H9 (cell line): ENCODE results near the gene DPYD. TPM values are rescaled to one million over a fixed set of nuclear protein-coding genes. Genes with fewer than 3 reads are reported as not detected.

Experiments used
- DNase-seq: peaks from one replicate; pipeline ENCODE4 v3.0.0-alpha.2; 2017
- H2AFZ ChIP-seq: one replicate; pipeline ENCODE4 v1.6.1; 2013; ENCODE audit warnings: mild to moderate bottlenecking, low read length, control low read depth, moderate library complexity
- H2AK5ac ChIP-seq: 2 replicates; pipeline ENCODE4 v1.6.1; 2013; ENCODE audit warnings: low read length, control low read depth, mixed read lengths; ENCODE audit not compliant: insufficient read length
- H2BK120ac ChIP-seq: one replicate; pipeline ENCODE4 v1.6.1; 2013; ENCODE audit warnings: low read depth, mild to moderate bottlenecking, low read length, control low read depth, inconsistent platforms; ENCODE audit not compliant: poor library complexity, severe bottlenecking
- H2BK12ac ChIP-seq: 2 replicates; pipeline ENCODE4 v1.6.1; 2013; ENCODE audit warnings: low read length, control low read depth, mixed read lengths, low read depth; ENCODE audit not compliant: insufficient read length
- H2BK15ac ChIP-seq: 2 replicates; pipeline ENCODE4 v1.6.1; 2013; ENCODE audit warnings: low read depth, low read length, control low read depth
- H2BK20ac ChIP-seq: one replicate; pipeline ENCODE4 v1.6.1; 2013; ENCODE audit warnings: low read depth, mild to moderate bottlenecking, low read length, control low read depth, inconsistent platforms; ENCODE audit not compliant: poor library complexity, severe bottlenecking
- H2BK5ac ChIP-seq: 2 replicates; pipeline ENCODE4 v1.6.1; 2013; ENCODE audit warnings: low read length, control low read depth, mixed read lengths; ENCODE audit not compliant: insufficient read length
- H3K14ac ChIP-seq: 2 replicates; pipeline ENCODE4 v1.6.1; 2013; ENCODE audit warnings: low read length, control low read depth; ENCODE audit not compliant: insufficient read depth
- H3K18ac ChIP-seq: 2 replicates; pipeline ENCODE4 v1.6.1; 2013; ENCODE audit warnings: low read depth, mild to moderate bottlenecking, mixed read lengths, low read length, control low read depth; ENCODE audit not compliant: insufficient read length
- H3K23ac ChIP-seq: 2 replicates; pipeline ENCODE4 v1.6.1; 2013; ENCODE audit warnings: low read length, control low read depth, mixed read lengths, low read depth; ENCODE audit not compliant: insufficient read length
- H3K23me2 ChIP-seq: 2 replicates; pipeline ENCODE4 v1.6.1; 2013; ENCODE audit warnings: low read depth, mild to moderate bottlenecking, mixed read lengths, low read length, control low read depth; ENCODE audit not compliant: insufficient read length, poor library complexity, severe bottlenecking
- H3K27ac ChIP-seq: 2 replicates; pipeline ENCODE4 v1.5.1; 2013; ENCODE audit warnings: low read length, control low read depth, mixed read lengths, low read depth; ENCODE audit not compliant: insufficient read length
- H3K27me3 ChIP-seq: 2 replicates; pipeline ENCODE4 v1.6.1; 2013; ENCODE audit warnings: low read length, control low read depth, inconsistent platforms; ENCODE audit not compliant: insufficient read depth
- H3K4ac ChIP-seq: 2 replicates; pipeline ENCODE4 v1.6.1; 2013; ENCODE audit warnings: low read depth, mild to moderate bottlenecking, control low read depth, inconsistent platforms, low read length, moderate library complexity
- H3K4me1 ChIP-seq: 2 replicates; pipeline ENCODE4 v1.6.1; 2013; ENCODE audit warnings: low read length, control low read depth, inconsistent platforms; ENCODE audit not compliant: insufficient read depth
- H3K4me2 ChIP-seq: 2 replicates; pipeline ENCODE4 v1.6.1; 2013; ENCODE audit warnings: low read length, control low read depth, mixed read lengths; ENCODE audit not compliant: insufficient read length, insufficient read depth
- H3K56ac ChIP-seq: 2 replicates; pipeline ENCODE4 v1.6.1; 2013; ENCODE audit warnings: low read depth, mild to moderate bottlenecking, mixed read lengths, low read length, control low read depth; ENCODE audit not compliant: insufficient read length
- H3K79me1 ChIP-seq: 2 replicates; pipeline ENCODE4 v1.6.1; 2013; ENCODE audit warnings: low read depth, mild to moderate bottlenecking, moderate library complexity, low read length, control low read depth, inconsistent platforms; ENCODE audit not compliant: insufficient read depth, poor library complexity, severe bottlenecking
- H3K79me2 ChIP-seq: 2 replicates; pipeline ENCODE4 v1.6.1; 2013; ENCODE audit warnings: low read length, control low read depth, inconsistent platforms; ENCODE audit not compliant: insufficient read depth
- H3K9ac ChIP-seq: 2 replicates; pipeline ENCODE4 v1.6.1; 2013; ENCODE audit warnings: low read length, control low read depth, mixed read lengths; ENCODE audit not compliant: insufficient read length; ENCODE audit errors: extremely low read depth
- H3K9me3 ChIP-seq: one replicate; pipeline ENCODE4 v1.6.1; 2013; ENCODE audit warnings: low read depth, low read length, inconsistent platforms; ENCODE audit not compliant: control insufficient read depth
- H3T11ph ChIP-seq: one replicate; pipeline ENCODE4 v1.6.1; 2013; ENCODE audit warnings: mild to moderate bottlenecking, low read length, control low read depth, inconsistent platforms
- H4K20me1 ChIP-seq: one replicate; pipeline ENCODE4 v1.6.1; 2013; ENCODE audit not compliant: control insufficient read depth, insufficient read length, insufficient read depth
- H4K5ac ChIP-seq: 2 replicates; pipeline ENCODE4 v1.6.1; 2013; ENCODE audit warnings: low read depth, mild to moderate bottlenecking, mixed read lengths, low read length, control low read depth; ENCODE audit not compliant: insufficient read length
- H4K8ac ChIP-seq: replicated peaks from 2 replicates; pipeline ENCODE4 v1.6.1; 2013; ENCODE audit warnings: low read length, control low read depth, mixed read lengths, low read depth; ENCODE audit not compliant: insufficient read length
- H4K91ac ChIP-seq: 2 replicates; pipeline ENCODE4 v1.6.1; 2013; ENCODE audit warnings: low read depth, mild to moderate bottlenecking, moderate library complexity, mixed read lengths, low read length, control low read depth; ENCODE audit not compliant: insufficient read length
- H3K27ac Mint-ChIP-seq, 3 experiments: 2 replicates in 2 of 3; 3 replicates in 1 of 3; pipeline ENCODE4 v1.8.0; 2020 to 2021; ENCODE audit warnings: mixed read lengths in 3 of 3, mild to moderate bottlenecking in 1 of 3, moderate library complexity in 1 of 3
- H3K27me3 Mint-ChIP-seq: 2 replicates; pipeline ENCODE4 v1.8.0; 2021; ENCODE audit warnings: low read depth, mild to moderate bottlenecking, moderate library complexity, mixed read lengths
- H3K36me3 Mint-ChIP-seq, 3 experiments: 2 replicates in 2 of 3; 3 replicates in 1 of 3; pipeline ENCODE4 v1.8.0; 2020 to 2021; ENCODE audit warnings: low read depth in 3 of 3, mixed read lengths in 3 of 3; ENCODE audit not compliant: insufficient read depth in 1 of 3
- H3K4me1 Mint-ChIP-seq, 2 experiments: 2 replicates each; pipeline ENCODE4 v1.8.0; 2020; ENCODE audit warnings: mixed read lengths in 2 of 2
- H3K4me3 Mint-ChIP-seq, 2 experiments: 2 replicates in 1 of 2; 3 replicates in 1 of 2; pipeline ENCODE4 v1.8.0; 2020 to 2021; ENCODE audit warnings: mild to moderate bottlenecking in 2 of 2, mixed read lengths in 2 of 2, moderate library complexity in 1 of 2
- H3K9me3 Mint-ChIP-seq, 2 experiments: 2 replicates in 1 of 2; 3 replicates in 1 of 2; pipeline ENCODE4 v1.8.0; 2020; ENCODE audit warnings: mild to moderate bottlenecking in 2 of 2, mixed read lengths in 2 of 2, moderate library complexity in 1 of 2
- CTCF ChIP-seq: fragments of 200-600 bp; sonication (generic); conservative IDR thresholded peaks from 3 replicates; pipeline ENCODE4 v1.8.0; 2021; ENCODE audit warnings: antibody characterized with exemption, mild to moderate bottlenecking
- WGBS: extraction: QIAGEN DNeasy Blood & Tissue Kit; methylation state at CpG from one replicate; pipeline ENCODE4 v1.1.7; 2013; ENCODE audit warnings: missing lambda C conversion rate, low lambda C conversion rate, mixed read lengths; ENCODE audit not compliant: insufficient read length; ENCODE audit errors: extremely low coverage; 5-methylcytosine and 5-hydroxymethylcytosine counted together
- total RNA-seq: library from RNA; stranded (reverse); gene quantifications from 2 replicates; pipeline ENCODE4 v1.2.1, GENCODE V29; 2021

DPYD gene
- total RNA-seq, 1 experiment from 2014 or later = 0.37 TPM

DNA sequence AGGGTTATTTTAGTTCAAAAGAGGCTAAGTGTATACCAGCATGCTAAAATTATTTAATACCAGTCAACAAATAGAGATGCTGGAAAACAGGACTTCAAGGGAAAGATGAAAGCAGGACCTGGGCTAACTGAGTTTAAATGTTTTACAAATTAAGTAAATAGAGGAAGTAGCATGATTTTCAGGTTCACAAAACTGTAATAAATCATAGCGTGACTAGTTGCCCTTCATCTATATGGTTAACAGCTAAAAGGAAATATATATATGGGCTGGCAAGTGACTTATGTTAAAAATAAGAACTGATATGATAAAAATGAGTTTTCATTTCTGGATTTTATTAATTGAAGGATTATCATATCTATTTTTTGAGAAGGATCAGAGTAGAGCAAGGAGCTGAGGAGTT is 25.6 kb downstream of the DPYD start:
- Mint-ChIP-seq H3K27ac (no peak overlapping the region), H3K4me3 (no peak overlapping the region), H3K4me1 (no peaks in the 10 kb centered on the region), H3K9me3 (peaks cover 4 to 5% of the 10 kb centered on the region in 2 experiments; a peak in 2 of 5 replicates), H3K27me3 (no peaks in the 10 kb centered on the region), H3K36me3 (peaks cover 0 to 4% (median 0%) of the 10 kb centered on the region in 3 experiments; a peak in 2 of 7 replicates)
- no peaks in the 10 kb centered on the region for H3K79me1 ChIP-seq
- no peak overlapping the region for H3K23ac ChIP-seq
- no peak overlapping the region for H2BK15ac ChIP-seq
- WGBS = no CpG with 5 or more reads among the region's 1 CpG
- H3K79me2 ChIP-seq = no peaks in the 10 kb centered on the region
- H4K8ac ChIP-seq = no peak overlapping the region
- H2BK5ac ChIP-seq = no peak overlapping the region
- no peak for TF ChIP-seq CTCF
- H4K5ac ChIP-seq = no peak overlapping the region
- no peak overlapping the region for H3K4me2 ChIP-seq
- no peaks in the 10 kb centered on the region for H3K9me3 ChIP-seq
- no peak overlapping the region for H2BK120ac ChIP-seq
- H3K14ac ChIP-seq = no peak overlapping the region
- H2BK12ac ChIP-seq = no peak overlapping the region
- no peak overlapping the region for H3K27ac ChIP-seq
- no peak overlapping the region for H3K9ac ChIP-seq
- H3K18ac ChIP-seq = no peak overlapping the region
- no peak overlapping the region for H4K91ac ChIP-seq
- no peak overlapping the region for H3K4ac ChIP-seq
- DNase-seq = no peak
- no peak overlapping the region for H2BK20ac ChIP-seq
- H2AFZ ChIP-seq = no peak overlapping the region
- H3K4me1 ChIP-seq = no peaks in the 10 kb centered on the region
- H2AK5ac ChIP-seq = no peak overlapping the region
- no peaks in the 10 kb centered on the region for H3K27me3 ChIP-seq
- no peaks in the 10 kb centered on the region for H3K23me2 ChIP-seq
- H3K56ac ChIP-seq = no peak overlapping the region
- H3T11ph ChIP-seq = no peak overlapping the region
- no peaks in the 10 kb centered on the region for H4K20me1 ChIP-seq
